Measurements from ENCODE around the gene SRP14. TPM values are rescaled to one million over a fixed set of nuclear protein-coding genes. Genes with fewer than 3 reads are reported as not detected.

SRP14 gene
- total RNA-seq, 1 donor from 2014 or later: 168 TPM

GRCh38 chr15:39990706-39991105 lies 48.3 kb downstream of the SRP14 start:
- DNase-seq (ENCODE audit: low spot score): no peak

DNA sequence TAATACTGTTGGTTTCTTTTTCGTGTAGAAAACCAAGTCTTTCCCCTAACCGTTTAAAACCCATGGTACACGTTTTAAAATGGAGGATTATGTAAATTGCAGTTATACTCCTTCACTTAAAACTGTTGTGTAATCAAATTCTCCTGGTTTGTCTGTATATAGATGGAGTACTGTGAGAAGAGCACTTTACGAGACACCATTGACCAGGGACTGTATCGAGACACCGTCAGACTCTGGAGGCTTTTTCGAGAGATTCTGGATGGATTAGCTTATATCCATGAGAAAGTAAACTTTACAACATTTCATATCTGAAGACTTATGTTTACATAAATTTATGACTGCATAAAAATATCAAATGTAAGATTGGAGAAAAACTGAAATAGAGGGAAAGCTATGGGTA lies 51.2 kb downstream of the SRP14 start:
- DNase-seq (ENCODE audit: low spot score): no peak

Other genes starting within 250 kb of the SRP14 start
- gene GPR176, start 118.9 kb downstream of the SRP14 start, total RNA-seq: 8.2 TPM
- 39.1 TPM for gene EIF2AK4, start 105.1 kb downstream of the SRP14 start, total RNA-seq
- 4.0 TPM for gene BMF, start 69.7 kb upstream of the SRP14 start, total RNA-seq
- gene BUB1B, start 121.9 kb upstream of the SRP14 start, total RNA-seq: 0.39 TPM
- gene PAK6, start 199.9 kb upstream of the SRP14 start, total RNA-seq: 0.26 TPM
- not detected for gene ANKRD63, start 243.9 kb upstream of the SRP14 start, total RNA-seq

All from mesenteric fat pad (tissue), 1 donor.